Endothelial cell (in vitro differentiated cells): Measurements from ENCODE around the gene PRR14L. TPM values are rescaled to one million over a fixed set of nuclear protein-coding genes. Genes with fewer than 3 reads are reported as not detected.
"Not testable (repeated sequence)": the region's sequence is repeated elsewhere in the genome, so short reads cannot be mapped to it uniquely, and the experiment has no call there.

Experiments
- DNase-seq: peaks from one replicate; pipeline ENCODE4 v3.0.0; 2021; ENCODE audit warnings: low spot score
- H3K27ac Mint-ChIP-seq: one replicate; pipeline ENCODE4 v1.8.0; 2021; ENCODE audit warnings: mixed read lengths, inconsistent platforms; ENCODE audit not compliant: unreplicated experiment
- H3K27me3 Mint-ChIP-seq: one replicate; pipeline ENCODE4 v1.8.0; 2021; ENCODE audit warnings: mild to moderate bottlenecking, moderate library complexity, mixed read lengths, inconsistent platforms; ENCODE audit not compliant: unreplicated experiment
- H3K36me3 Mint-ChIP-seq: one replicate; pipeline ENCODE4 v1.8.0; 2021; ENCODE audit warnings: mild to moderate bottlenecking, low read depth, mixed read lengths, inconsistent platforms; ENCODE audit not compliant: unreplicated experiment
- H3K4me1 Mint-ChIP-seq: one replicate; pipeline ENCODE4 v1.8.0; 2021; ENCODE audit warnings: mild to moderate bottlenecking, mixed read lengths, inconsistent platforms; ENCODE audit not compliant: unreplicated experiment
- H3K4me3 Mint-ChIP-seq: one replicate; pipeline ENCODE4 v1.8.0; 2021; ENCODE audit warnings: mild to moderate bottlenecking, mixed read lengths, inconsistent platforms; ENCODE audit not compliant: unreplicated experiment
- H3K9me3 Mint-ChIP-seq: one replicate; pipeline ENCODE4 v1.8.0; 2021; ENCODE audit warnings: mixed read lengths, inconsistent platforms; ENCODE audit not compliant: unreplicated experiment
- total RNA-seq: library from RNA; stranded (reverse); fragmentation: NEBNext Ultra II Directional; extraction: Animal tissue kit (Norgen Biotek cat#: 25700); gene quantifications from one replicate; pipeline ENCODE4 v1.2.1, GENCODE V29; 2021; ENCODE audit not compliant: unreplicated experiment
- TF ChIP-seq, protein P1 (sequence below): fragments of 200-600 bp; sonication (generic); IDR thresholded peaks from one replicate; pipeline ENCODE4 v1.5.0; 2021; ENCODE audit warnings: antibody characterized with exemption; ENCODE audit not compliant: unreplicated experiment

Gene PRR14L
- total RNA-seq, 1 donor from 2014 or later, result 76.9 TPM

DNA sequence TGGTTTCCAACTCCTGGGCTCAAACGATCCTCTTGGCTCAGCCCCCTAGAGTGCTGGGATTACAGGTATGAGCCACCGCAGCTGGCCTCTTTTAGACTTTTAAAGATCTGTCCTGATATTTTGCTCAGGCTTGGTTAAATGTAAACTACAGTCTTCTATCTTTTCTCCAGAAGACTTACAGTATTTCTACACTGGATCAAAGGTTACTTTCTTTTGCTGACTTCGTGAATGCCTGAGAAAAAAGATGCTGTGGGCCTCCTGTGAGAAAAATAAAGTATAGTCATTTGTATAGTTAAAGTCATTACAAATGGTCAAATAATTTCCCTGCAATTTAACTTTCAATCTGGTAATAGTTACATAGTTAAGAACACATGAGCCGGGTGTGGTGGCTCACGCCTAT, 23.5 kb upstream of the PRR14L start:
- H3K4me3 Mint-ChIP-seq, result no peak overlapping the region
- DNase-seq, result no peak
- peaks cover 12% of the 10 kb centered on the region for H3K36me3 Mint-ChIP-seq
- no peak overlapping the region for H3K27ac Mint-ChIP-seq
- H3K4me1 Mint-ChIP-seq, result peaks cover 6% of the 10 kb centered on the region
- H3K9me3 Mint-ChIP-seq, result no peaks in the 10 kb centered on the region
- TF ChIP-seq, protein P1, sequence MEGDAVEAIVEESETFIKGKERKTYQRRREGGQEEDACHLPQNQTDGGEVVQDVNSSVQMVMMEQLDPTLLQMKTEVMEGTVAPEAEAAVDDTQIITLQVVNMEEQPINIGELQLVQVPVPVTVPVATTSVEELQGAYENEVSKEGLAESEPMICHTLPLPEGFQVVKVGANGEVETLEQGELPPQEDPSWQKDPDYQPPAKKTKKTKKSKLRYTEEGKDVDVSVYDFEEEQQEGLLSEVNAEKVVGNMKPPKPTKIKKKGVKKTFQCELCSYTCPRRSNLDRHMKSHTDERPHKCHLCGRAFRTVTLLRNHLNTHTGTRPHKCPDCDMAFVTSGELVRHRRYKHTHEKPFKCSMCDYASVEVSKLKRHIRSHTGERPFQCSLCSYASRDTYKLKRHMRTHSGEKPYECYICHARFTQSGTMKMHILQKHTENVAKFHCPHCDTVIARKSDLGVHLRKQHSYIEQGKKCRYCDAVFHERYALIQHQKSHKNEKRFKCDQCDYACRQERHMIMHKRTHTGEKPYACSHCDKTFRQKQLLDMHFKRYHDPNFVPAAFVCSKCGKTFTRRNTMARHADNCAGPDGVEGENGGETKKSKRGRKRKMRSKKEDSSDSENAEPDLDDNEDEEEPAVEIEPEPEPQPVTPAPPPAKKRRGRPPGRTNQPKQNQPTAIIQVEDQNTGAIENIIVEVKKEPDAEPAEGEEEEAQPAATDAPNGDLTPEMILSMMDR, result no peak
- no peaks in the 10 kb centered on the region for H3K27me3 Mint-ChIP-seq

DNA sequence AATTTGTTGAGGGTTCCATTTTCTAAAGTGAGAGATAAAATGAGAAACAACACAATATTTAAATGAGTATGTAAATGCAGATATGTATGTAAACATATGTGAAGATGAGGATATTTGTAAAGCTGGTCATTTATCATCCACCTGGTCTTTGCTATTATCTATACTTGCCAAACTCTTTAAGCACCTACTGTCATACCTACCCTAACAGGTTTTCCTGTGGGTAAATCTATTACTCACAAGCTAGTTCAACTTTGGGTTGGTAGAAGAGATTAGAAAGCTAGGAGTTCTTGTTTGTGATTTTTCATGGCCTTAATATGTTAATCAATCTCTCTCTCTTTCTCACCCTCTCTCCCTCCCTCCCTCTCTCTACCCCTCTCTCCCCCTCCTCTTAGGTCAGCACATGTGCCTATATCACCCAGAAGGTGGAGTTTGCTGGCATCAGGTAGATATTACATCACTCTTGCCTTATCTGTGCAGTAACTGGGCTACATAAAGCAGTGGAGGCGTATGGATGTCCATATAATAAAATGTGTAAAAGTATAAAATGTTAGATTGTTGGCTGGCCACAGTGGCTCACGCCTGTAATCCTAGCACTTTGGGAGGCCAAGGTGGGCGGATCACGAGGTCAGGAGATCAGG, 18.6 kb upstream of the PRR14L start:
- Mint-ChIP-seq H3K36me3 (peaks cover 12% of the 10 kb centered on the region), H3K27ac (no peak overlapping the region)

DNA sequence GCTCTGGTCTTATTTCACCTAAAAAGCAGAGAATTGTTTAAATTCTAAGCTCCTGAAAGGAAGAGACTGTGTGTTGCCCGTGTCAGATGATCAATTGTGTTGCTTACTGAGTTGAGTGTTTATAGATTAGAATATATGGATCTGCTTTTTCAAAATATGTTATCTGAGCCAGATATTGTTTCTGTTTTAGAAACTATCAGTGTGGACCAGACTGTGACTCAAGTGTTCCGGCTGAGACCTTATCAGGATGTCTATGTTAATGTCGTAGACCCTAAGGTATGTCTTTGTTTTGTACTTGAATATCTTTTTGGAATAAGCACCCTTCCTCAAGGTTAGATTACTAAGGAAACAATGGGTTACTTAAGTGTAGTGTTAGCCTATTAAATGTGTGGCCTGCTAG, 14.9 kb upstream of the PRR14L start:
- H3K27ac Mint-ChIP-seq, result no peak overlapping the region
- H3K9me3 Mint-ChIP-seq, result no peaks in the 10 kb centered on the region
- peak overlapping the region; percentile 27 for H3K4me3 Mint-ChIP-seq
- H3K27me3 Mint-ChIP-seq, result no peaks in the 10 kb centered on the region
- H3K4me1 Mint-ChIP-seq, result no peaks in the 10 kb centered on the region
- TF ChIP-seq, protein P1, result no peak
- H3K36me3 Mint-ChIP-seq, result peaks cover 20% of the 10 kb centered on the region
- no peak for DNase-seq

More for the DNA sequence above, 18.6 kb upstream of the PRR14L start:
- no peaks in the 10 kb centered on the region for H3K4me1 Mint-ChIP-seq
- H3K9me3 Mint-ChIP-seq, result no peaks in the 10 kb centered on the region
- no peak overlapping the region for H3K4me3 Mint-ChIP-seq
- H3K27me3 Mint-ChIP-seq, result no peaks in the 10 kb centered on the region
- DNase-seq, result no peak
- TF ChIP-seq, protein P1, result no peak

DNA sequence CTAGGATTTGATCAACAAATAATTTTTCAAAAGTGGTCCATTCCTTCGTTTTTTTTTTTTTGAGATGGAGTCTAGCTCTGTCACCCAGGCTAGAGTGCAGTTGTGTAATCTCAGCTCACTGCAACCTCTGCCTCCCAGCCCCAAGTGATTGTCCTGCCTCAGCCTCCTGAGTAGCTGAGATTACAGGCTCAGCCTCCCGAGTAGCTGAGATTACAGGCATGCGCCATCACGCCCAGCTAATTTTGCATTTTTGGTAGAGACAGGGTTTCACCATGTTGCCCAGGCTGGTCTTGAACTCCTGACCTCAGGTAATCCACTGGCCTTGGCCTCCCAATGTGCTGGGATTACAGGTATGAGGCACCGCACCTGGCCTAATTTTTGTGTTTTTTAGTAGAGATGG, 8.9 kb upstream of the PRR14L start:
- DNase-seq, H3K4me3 Mint-ChIP-seq, H3K27ac Mint-ChIP-seq, H3K9me3 Mint-ChIP-seq, H3K27me3 Mint-ChIP-seq: not testable (repeated sequence)
- peaks cover 10% of the 10 kb centered on the region for H3K4me1 Mint-ChIP-seq
- H3K36me3 Mint-ChIP-seq, result peaks cover 11% of the 10 kb centered on the region

DNA sequence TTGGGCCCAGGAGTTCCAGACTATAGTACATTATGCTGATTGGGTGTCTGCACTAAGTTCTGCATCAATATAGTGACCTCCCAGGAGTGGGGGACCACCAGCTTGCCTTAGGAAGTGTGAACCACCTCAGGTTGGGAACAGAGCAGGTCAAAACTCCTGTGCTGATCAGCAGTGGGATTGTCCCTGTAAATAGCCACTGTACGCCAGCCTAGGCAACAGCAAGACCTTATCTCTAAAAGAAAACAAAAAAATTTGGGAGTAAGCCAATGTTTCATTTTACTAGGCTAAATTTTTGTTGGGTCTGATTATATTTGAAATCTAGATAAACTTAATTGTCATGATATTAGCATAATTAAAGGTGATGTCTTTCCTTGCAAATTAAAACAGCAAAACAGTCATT, 7.3 kb upstream of the PRR14L start:
- H3K36me3 Mint-ChIP-seq, result peaks cover 11% of the 10 kb centered on the region
- TF ChIP-seq, protein P1, result no peak
- peaks cover 2% of the 10 kb centered on the region for H3K27me3 Mint-ChIP-seq
- H3K4me1 Mint-ChIP-seq, result peaks cover 14% of the 10 kb centered on the region
- H3K4me3 Mint-ChIP-seq, result no peak overlapping the region
- H3K9me3 Mint-ChIP-seq, result no peaks in the 10 kb centered on the region
- DNase-seq, result no peak
- H3K27ac Mint-ChIP-seq, result no peak overlapping the region
